SU-DHL-6 (cell line): ENCODE measurements around the gene ADA.

Experiments used
- H2AFZ ChIP-seq: fragments of 200-600 bp; sonication (generic); 2 replicates; pipeline ENCODE4 v1.6.1; 2014; ENCODE audit warnings: low read depth, mild to moderate bottlenecking, moderate library complexity, mixed read lengths, antibody characterized with exemption, low read length; ENCODE audit not compliant: severe bottlenecking
- H3F3A ChIP-seq: fragments of 200-600 bp; shearing (Covaris generic); 2 replicates; pipeline ENCODE4 v1.6.0; 2016; ENCODE audit warnings: antibody characterized with exemption, mild to moderate bottlenecking; ENCODE audit not compliant: insufficient read depth
- H3K27ac ChIP-seq: fragments of 200-600 bp; sonication (generic); 2 replicates; pipeline ENCODE4 v1.5.1; 2016; ENCODE audit warnings: low read depth, mild to moderate bottlenecking, low read length, moderate library complexity, mixed read lengths
- H3K27me3 ChIP-seq: fragments of 200-600 bp; sonication (generic), shearing (Covaris generic); 2 replicates; pipeline ENCODE4 v1.6.0; 2014; ENCODE audit warnings: mild to moderate bottlenecking, low read length
- H3K36me3 ChIP-seq: fragments of 200-600 bp; sonication (generic); 2 replicates; pipeline ENCODE4 v1.6.1; 2014; ENCODE audit warnings: mild to moderate bottlenecking, low read length, mixed read lengths
- H3K4me2 ChIP-seq: fragments of 300-600, 200-600 bp; shearing (Covaris generic), sonication (generic); 2 replicates; pipeline ENCODE4 v1.6.0; 2014; ENCODE audit warnings: low read length, low read depth, mild to moderate bottlenecking; ENCODE audit not compliant: poor library complexity, severe bottlenecking
- H3K4me3 ChIP-seq: fragments of 200-600 bp; sonication (generic); 2 replicates; pipeline ENCODE4 v1.5.1; 2014; ENCODE audit warnings: antibody characterized with exemption, low read length, mild to moderate bottlenecking, mixed read lengths; ENCODE audit not compliant: insufficient read depth, poor library complexity, severe bottlenecking
- H3K79me2 ChIP-seq: fragments of 200-600 bp; sonication (generic); 2 replicates; pipeline ENCODE4 v1.6.1; 2014; ENCODE audit warnings: mild to moderate bottlenecking, low read length, moderate library complexity; ENCODE audit not compliant: insufficient read depth
- H3K9ac ChIP-seq: fragments of 200-600 bp; sonication (generic); 2 replicates; pipeline ENCODE4 v1.7.0; 2014; ENCODE audit warnings: mild to moderate bottlenecking, low read length
- H3K9me2 ChIP-seq: fragments of 200-600 bp; sonication (generic); replicated peaks from 2 replicates; pipeline ENCODE4 v1.6.1; 2014; ENCODE audit warnings: low read length; ENCODE audit not compliant: insufficient read depth
- H3K9me3 ChIP-seq: fragments of 200-600 bp; sonication (generic); 2 replicates; pipeline ENCODE4 v1.6.1; 2014; ENCODE audit warnings: low read length, mixed read lengths; ENCODE audit not compliant: insufficient read depth
- H4K20me1 ChIP-seq: fragments of 200-600 bp; sonication (generic); 2 replicates; pipeline ENCODE4 v1.6.1; 2014; ENCODE audit warnings: low read depth, mild to moderate bottlenecking, antibody characterized with exemption, low read length, moderate library complexity, mixed read lengths
- EZH2phosphoT487 ChIP-seq: fragments of 200-600 bp; sonication (generic), shearing (Covaris generic); conservative IDR thresholded peaks from 2 replicates; pipeline ENCODE4 v1.6.1; 2018; ENCODE audit warnings: mild to moderate bottlenecking, antibody characterized with exemption, low read length, moderate library complexity, mixed read lengths
- TF ChIP-seq, protein P1 (sequence below): fragments of 200-600 bp; sonication (generic); IDR thresholded peaks from one replicate; pipeline ENCODE4 v1.5.1; 2017; ENCODE audit warnings: antibody characterized with exemption, mild to moderate bottlenecking, low read length, moderate library complexity; ENCODE audit not compliant: insufficient read depth, poor library complexity, severe bottlenecking

ADA gene

GRCh38 chr20:44653546-44653945 lies 2.0 kb upstream of the ADA start:
- no peaks in the 10 kb centered on the region for H3K9me3 ChIP-seq
- no peaks in the 10 kb centered on the region for H4K20me1 ChIP-seq
- TF ChIP-seq EZH2phosphoT487: no peak
- TF ChIP-seq, protein P1, sequence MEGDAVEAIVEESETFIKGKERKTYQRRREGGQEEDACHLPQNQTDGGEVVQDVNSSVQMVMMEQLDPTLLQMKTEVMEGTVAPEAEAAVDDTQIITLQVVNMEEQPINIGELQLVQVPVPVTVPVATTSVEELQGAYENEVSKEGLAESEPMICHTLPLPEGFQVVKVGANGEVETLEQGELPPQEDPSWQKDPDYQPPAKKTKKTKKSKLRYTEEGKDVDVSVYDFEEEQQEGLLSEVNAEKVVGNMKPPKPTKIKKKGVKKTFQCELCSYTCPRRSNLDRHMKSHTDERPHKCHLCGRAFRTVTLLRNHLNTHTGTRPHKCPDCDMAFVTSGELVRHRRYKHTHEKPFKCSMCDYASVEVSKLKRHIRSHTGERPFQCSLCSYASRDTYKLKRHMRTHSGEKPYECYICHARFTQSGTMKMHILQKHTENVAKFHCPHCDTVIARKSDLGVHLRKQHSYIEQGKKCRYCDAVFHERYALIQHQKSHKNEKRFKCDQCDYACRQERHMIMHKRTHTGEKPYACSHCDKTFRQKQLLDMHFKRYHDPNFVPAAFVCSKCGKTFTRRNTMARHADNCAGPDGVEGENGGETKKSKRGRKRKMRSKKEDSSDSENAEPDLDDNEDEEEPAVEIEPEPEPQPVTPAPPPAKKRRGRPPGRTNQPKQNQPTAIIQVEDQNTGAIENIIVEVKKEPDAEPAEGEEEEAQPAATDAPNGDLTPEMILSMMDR: no peak
- H3K9me2 ChIP-seq: no peaks in the 10 kb centered on the region
- H3F3A ChIP-seq: peaks cover 12% of the 10 kb centered on the region
- no peaks in the 10 kb centered on the region for H3K27me3 ChIP-seq
- no peak overlapping the region for H3K27ac ChIP-seq
- no peak overlapping the region for H2AFZ ChIP-seq
- peaks cover 25% of the 10 kb centered on the region for H3K79me2 ChIP-seq
- no peak overlapping the region for H3K4me2 ChIP-seq
- H3K9ac ChIP-seq: no peak overlapping the region
- no peak overlapping the region for H3K4me3 ChIP-seq
- H3K36me3 ChIP-seq: no peaks in the 10 kb centered on the region

- Histone ChIP-seq H3K27me3 (no peaks in the 10 kb centered on the region), H3K79me2 (peaks cover 25% of the 10 kb centered on the region), H3F3A (peaks cover 26% of the 10 kb centered on the region), H3K4me3 (peak overlapping the region; percentile 87), H3K4me2 (peak overlapping the region; percentile 87), H3K36me3 (no peaks in the 10 kb centered on the region), H4K20me1 (no peaks in the 10 kb centered on the region), H2AFZ (peak overlapping the region; percentile 65), H3K27ac (peak overlapping the region; percentile 93), H3K9me3 (no peaks in the 10 kb centered on the region), H3K9me2 (no peaks in the 10 kb centered on the region), H3K9ac (peak overlapping the region; percentile 86)
- TF ChIP-seq, protein P1: no peak
- no peak for TF ChIP-seq EZH2phosphoT487
These were observed 140 bp downstream of the ADA start for GRCh38 chr20:44651434-44651683.

GRCh38 chr20:44650771-44651433 lies 597 bp downstream of the ADA start:
- H3K4me2 ChIP-seq: peak overlapping the region; percentile 87
- no peaks in the 10 kb centered on the region for H3K27me3 ChIP-seq
- no peaks in the 10 kb centered on the region for H3K9me2 ChIP-seq
- peak overlapping the region; percentile 86 for H3K9ac ChIP-seq
- H3K4me3 ChIP-seq: peak overlapping the region; percentile 87
- H3F3A ChIP-seq: peaks cover 30% of the 10 kb centered on the region
- H3K9me3 ChIP-seq: no peaks in the 10 kb centered on the region
- peak overlapping the region; percentile 93 for H3K27ac ChIP-seq
- no peaks in the 10 kb centered on the region for H4K20me1 ChIP-seq
- peak overlapping the region; percentile 65 for H2AFZ ChIP-seq
- H3K79me2 ChIP-seq: peaks cover 25% of the 10 kb centered on the region
- TF ChIP-seq, protein P1: no peak
- no peak for TF ChIP-seq EZH2phosphoT487
- no peaks in the 10 kb centered on the region for H3K36me3 ChIP-seq

DNA sequence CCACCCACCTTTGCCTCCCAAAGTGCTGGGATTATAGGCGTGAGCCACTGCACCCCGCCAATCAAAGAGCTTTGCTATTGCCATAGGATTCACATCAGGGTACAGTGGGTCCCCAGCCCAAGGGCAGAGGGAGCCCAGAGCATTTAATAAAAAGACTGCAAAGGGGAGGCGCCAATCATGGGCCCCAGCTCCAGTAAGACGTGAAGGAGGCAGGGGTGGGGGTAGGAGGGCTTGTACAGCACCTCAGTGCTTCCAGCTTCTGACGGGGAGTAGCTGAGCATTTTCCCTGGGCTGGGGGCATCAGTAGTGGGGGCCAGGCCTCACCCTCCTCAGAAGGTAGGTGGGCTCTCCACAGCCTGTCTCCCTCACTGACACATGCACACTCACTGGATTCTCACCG lies 1.5 kb downstream of the ADA start:
- TF ChIP-seq EZH2phosphoT487: no peak
- TF ChIP-seq, protein P1: no peak

More for the DNA sequence above, 1.5 kb downstream of the ADA start:
- Histone ChIP-seq H3K36me3 (no peaks in the 10 kb centered on the region), H3K4me3 (peak overlapping the region; percentile 87), H2AFZ (no peak overlapping the region), H3K27ac (peak overlapping the region; percentile 93), H4K20me1 (no peaks in the 10 kb centered on the region), H3K4me2 (peak overlapping the region; percentile 87), H3F3A (peaks cover 36% of the 10 kb centered on the region), H3K9me3 (no peaks in the 10 kb centered on the region), H3K27me3 (no peaks in the 10 kb centered on the region), H3K79me2 (peaks cover 25% of the 10 kb centered on the region), H3K9ac (peak overlapping the region; percentile 86), H3K9me2 (no peaks in the 10 kb centered on the region)
